ENCODE results near the gene MARCHF6.
"Not testable (repeated sequence)": the region's sequence is repeated elsewhere in the genome, so short reads cannot be mapped to it uniquely, and the experiment has no call there.

Gene MARCHF6

DNA sequence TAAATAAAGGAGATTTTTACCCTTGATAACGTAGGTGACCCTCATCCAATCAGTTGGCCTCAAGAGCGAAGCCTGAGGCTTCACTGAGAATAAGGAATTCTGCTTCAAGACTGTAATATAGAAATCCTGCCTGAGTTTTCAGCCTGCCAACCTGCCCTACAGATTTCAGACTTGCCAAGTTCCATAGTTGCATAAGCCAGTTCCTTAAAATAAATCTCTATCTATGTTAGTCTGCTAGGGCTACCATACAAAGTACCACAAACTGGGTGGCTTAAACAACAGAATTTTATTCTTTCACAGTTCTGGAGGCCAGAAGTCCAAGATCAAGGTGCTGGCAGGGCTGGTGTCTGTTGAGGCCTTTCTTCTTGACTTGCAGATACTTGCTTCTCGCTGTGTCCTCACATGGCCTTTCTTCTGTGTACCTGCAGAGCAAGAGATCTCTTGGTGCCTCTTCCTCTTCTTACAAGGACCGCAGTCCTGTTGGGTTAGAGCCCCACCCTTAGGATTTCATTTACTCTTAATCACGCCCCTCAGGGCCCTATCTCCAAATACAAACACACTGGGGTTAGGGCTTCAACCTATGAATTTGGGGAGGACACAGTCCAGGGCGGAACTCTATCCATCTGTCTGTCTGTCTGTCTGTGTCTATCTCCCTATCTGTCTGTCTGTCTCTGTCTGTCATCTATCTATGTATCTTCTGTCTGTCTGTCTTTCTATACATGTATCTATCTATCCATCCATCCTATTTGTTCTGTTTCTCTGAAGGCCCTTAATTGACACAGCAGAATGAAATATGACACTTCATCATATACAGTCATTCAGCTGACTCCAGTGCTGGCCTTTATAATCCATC, 28.8 kb upstream of the MARCHF6 start:
- DNase-seq: no peak

DNA sequence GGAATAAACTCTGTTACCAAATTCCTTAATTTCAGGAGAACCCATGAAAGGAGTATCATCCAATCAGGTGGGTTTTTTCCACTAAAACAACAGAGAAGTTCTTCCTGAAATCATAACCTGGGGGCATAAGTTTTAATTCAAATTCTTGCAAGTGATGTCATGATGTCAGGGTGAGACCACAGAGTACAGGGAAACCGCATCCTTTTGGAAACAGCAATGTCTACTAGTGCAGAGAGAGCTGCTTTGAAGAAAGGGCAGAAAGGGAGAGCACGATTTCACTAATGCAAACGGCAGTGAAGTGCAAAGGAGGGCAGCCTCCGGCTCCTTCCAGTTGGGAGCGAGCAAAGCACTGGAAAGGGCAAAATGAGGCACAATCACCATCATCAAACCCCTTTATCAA, 25.2 kb upstream of the MARCHF6 start:
- no peak for DNase-seq

DNA sequence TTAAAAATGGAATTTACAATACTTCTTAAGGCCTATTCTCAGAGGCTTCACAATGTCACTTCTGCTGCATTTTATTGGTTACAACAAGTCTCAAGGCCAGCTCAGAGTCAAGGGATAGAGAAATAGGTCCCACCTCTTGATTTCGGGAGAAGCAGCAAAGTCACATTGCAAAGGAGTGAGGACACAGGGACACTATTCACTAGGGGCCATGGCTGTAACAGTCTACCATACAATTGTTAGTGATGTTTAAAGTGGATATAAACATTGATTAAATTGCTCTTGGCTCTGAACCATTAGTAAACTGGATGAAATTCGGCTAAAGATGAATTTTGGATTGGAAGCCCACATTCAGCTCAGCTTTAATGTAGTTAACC, 24.1 kb upstream of the MARCHF6 start:
- DNase-seq: no peak

DNA sequence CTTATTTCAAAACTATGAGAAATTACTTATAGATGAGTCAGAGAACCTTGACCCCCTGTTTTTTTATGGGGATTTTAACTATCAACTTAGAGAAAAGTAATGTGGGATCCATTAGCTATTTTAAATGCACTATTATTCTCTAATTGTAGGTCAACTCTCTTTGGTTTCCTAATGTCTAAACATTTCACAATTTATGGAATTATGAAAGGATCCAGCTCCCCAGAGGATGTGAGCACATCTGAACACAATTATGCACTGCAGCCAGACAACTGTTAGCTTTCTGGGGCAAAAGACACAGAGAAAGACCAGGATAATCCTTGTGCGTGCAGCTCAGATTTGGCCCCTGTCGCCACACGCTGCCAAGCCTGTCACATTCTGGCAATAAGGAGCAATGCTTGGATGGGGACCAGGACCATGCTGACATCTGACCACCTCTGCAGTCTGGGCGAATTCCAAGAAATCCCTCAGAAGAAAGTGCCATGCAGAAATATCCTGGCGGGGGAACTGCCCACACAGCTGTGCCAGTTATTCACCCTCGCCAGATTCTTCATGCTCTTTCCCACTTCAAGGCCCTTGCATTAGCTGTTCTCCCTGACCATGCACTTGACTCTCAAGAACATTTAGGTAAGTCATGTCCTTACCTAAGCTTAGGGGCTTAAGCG, 23.5 kb upstream of the MARCHF6 start:
- DNase-seq: no peak

DNA sequence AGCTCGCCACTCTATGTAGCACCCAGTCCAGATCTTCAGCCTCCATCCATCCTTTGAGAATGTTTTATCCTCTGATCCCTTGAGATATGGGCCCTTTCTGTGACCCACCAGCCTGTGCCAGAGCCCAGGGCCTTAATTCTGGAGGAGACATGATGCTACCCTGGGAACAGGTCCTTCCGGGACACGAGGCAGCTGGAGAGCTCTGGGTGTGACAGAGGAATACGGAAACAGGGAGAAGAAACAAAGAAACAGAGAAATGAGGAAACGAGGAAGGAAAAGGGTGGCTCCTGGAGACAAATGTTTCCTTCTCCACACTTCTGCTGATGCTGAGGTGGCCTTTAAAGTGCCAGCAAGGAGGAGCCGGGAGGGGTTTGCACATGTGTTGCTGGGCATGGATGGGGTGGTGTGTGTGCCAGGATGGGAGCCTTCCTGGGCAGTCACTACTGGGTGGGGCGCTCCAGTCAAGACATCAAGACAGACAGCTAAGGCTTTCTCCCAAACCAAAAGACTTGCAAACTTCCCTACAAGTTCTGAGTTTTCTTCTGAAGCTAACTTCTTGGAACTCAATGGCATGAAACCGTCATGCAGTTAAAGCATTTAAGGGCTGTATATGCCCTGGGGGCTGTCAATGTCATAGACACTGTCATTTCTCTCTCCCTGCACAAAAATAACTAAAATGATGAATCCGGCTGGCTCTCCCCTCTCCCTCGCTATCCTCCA, 22.8 kb upstream of the MARCHF6 start:
- DNase-seq: no peak

DNA sequence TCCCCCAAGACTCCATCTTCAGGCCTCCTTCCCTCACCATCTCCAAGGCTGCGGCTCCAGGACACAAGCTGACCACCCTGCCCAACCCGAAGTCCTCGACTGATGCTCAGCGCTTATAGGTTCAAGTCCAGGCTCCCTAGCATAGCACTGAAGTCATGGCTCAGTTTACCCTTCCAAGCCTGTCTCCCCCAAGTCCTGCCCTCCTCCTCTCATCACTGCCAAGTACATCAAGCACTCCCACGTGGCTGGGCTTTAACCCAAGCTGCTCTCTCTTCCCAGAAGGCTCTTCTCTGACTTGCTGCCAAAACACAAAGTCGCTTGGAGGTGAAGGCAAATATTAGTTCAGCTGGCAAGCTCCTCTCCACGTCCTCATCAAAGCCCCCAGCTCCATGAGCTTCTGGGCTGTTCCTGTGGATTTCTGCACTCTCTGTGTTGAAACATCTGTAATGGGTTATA, 22.1 kb upstream of the MARCHF6 start:
- DNase-seq: peak; percentile 97

DNA sequence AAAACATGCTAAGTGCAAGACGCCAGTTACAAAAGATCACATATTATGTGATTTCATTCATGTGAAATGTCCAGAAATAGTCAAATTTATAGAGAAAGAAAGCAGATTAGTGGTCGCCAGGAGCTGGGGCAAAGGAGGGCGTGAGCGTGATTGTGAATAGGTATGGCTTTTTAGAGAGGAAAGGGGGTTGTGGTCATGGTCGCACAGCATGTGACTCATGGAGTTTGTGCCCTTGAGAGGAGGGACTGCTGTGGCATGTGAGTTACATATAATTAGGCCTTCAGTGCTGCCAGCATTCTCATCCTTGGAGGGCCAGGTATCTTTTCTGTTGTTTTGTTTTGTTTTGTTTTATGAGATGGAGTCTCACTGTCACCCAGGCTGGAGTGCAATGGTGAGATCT, 21.2 kb upstream of the MARCHF6 start:
- DNase-seq: no peak

DNA sequence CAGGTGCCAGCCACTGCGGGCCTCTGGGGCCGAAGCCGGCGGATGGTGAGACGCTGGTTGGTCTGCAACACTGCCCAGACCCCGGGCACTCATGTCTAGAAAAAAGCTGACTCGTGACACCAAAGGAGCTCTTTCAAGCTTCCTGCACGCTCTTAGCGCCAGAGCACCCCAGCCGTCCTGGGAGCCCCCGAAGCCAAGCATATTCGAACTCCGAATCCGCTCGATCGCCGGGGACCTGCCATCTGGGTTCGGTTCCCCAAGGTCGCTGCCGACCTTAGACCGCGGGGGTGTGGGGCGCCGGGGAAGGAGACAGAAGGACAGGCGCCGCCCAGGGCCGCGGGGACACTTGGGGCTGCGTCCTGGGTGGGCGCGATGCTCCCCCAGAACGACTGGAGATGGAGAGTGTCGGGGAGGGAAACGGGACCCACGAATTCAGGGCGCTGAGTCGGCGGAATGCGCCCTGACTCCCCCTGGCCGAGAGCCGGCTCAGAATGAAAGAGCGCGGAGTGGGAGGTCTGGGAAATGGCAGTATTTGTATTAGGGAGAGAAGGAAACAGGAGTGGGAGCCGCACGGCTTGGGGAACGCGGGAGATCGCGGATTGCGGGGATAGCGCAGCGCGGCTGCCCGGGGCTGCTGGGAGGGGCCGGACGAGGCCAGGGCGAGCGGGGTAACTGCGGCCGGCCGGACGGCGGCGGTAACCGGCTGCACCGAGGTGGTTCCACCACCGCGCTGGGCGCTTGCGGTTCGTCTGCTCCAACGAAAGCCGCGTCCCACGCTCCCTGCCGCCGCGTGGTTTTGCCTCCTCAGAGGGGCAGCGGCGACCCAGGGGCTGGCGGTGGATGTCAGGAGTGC, 20.1 kb upstream of the MARCHF6 start:
- DNase-seq: no peak

DNA sequence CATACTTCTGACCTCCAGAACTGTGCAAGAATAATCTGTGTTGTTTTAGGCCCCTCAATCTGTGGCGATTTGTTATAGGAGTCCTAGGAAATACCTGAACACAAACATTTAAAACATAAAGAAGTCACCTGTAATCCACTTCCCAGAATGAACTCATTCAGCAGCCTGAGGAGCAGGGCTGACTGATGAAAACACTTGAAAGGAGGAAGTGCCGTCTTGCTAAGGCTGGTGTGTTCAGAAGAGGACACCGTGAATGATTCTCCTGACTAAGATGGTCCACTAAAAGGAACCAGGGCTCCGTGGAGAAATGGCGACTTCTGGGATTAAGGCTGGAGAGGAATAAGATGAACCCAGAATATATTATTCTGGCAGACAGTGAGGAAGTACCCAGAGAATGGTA, 18.7 kb upstream of the MARCHF6 start:
- DNase-seq: no peak

DNA sequence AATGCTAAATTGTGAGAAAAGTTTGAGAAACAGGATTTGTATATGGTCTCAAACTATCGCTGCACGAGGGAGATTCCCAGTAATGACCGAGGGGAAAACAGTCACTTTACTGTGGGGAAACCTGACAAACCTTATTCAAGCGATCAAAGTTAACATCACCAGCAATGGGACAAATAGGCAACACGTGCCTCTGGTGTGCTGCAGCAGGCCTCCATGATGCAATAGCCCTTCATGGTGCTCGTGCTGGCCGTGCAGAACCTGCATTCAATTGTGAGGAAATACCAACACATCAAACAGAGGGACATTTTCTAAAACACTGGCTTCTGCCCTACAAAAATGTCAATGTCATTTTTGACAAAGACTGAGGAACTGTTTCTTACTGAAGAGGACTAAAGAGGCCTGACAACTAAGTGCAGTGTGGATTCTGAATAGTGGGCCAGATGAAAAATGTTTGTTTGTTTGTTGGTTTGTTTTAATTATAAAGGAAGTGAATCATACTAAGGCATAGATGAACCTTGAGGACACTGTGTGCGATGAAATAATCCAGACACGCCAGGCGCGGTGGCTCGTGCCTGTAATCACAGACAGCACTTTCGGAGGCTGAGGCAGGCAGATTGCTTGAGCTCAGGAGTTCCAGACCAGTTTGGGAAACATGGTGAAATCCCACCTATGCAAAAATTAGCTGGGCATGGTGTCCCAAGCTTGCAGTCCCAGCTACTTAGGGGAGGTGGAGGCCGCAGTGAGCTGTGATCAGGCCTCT, 17.6 kb upstream of the MARCHF6 start:
- no peak for DNase-seq

DNA sequence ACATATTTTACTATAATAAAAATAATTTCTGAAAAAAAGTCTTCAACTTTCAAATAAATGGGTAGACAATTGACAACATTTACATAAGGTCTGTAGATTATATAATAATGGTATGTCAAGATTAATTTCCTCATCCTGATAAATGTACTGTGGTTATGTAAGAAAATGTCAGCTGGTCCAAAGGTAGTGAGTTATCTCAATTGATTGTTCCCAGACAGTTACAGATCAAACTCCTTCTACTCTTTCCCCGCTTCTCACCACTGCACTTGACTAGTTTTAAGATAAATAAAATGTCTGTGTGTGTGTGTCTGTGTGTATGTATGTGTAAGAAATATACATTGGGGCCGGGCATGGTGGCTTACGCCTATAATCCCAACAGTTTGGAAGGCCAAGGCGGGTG, 16.4 kb upstream of the MARCHF6 start:
- DNase-seq: no peak

DNA sequence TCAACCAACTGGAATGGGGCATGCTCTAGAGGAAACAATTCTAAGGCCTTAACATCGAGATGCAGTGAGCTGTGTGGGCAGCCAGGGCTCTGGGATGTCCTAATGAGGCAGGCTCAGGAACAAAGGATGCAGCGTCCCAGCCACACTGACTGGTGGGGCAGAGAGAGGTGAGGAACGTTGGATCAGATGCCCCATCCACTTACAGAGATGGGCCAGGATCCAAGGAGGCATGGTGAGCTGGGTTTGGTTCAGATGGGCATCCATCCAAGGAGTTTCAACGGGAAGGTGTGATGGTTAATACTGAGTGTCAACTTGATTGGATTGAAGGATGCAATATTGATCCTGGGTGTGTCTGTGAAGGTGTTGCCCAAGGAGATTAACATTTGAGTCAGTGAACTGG, 15.5 kb upstream of the MARCHF6 start:
- DNase-seq: no peak

DNA sequence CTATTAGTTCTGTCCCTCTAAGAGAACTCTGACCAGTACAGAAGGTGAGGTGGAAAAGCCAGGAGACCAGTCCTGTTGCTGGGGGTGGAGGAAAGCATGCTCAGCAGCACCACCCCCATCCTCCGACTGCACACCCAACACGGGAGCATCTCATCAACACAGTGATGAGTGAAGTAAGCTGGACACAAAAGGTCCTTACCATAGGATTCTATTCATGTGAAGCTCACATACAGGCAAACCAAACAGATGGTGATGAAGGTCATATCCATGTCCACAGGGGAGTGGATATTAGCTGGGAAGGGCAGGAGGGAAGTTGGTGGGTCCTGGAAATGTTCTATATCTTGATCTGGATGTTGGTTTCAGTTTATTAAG, 14.8 kb upstream of the MARCHF6 start:
- DNase-seq: peak; percentile 53

DNA sequence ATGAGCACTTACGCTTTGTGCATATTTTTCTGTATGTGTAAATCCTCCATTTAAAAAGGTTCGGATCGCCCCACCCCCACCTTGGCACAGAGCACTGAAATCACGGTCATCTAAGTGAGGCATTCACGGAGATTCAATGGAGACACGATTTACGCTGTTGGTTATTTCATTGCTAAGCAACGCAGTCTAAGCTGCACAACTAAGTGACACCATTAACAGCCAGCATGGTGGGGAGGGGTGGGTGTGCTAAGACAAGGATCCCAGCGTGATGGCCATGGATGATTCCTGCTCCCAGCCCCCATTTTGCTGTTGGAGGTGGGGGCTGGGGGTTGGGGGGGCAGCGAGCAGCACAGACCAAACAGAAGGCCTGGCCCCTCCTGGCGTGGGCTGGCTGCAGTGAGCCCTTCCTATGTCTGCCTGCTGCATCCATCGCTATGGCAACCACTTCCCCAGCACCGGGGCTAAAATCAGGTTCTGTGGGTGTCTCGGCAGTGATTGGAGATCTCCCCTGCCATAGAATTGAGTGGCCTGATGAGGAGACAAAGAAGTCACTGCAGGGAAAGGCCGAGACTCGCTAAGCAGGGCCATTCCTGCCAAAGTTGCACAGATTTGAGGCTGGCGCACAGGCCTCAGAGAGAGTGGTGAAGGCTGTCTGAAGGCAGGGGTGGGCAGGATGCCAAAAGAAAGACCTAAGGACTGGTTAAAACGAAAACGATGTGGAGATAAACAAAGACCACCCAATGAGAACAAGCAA, 14.3 kb upstream of the MARCHF6 start:
- DNase-seq: peak; percentile 92

DNA sequence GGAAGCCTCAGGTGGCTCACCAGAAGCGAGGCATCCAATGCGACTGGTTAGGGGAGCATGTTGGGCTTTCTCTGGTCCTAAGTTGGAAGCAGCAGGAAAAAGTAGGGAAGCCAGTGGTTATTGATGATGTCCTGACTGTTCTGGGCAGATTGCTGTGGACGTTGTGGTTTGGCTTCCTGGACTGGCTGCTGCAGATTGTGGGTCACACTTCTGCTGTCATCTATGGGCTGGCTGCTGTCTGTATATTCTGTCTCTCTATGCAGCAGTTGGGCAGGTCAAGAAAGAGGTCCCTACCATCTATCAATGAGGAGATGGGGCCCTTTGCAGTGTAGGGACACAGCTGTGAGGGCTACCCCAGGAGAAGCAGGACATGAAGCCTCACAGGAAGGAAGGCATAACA, 13.5 kb upstream of the MARCHF6 start:
- DNase-seq: no peak

DNA sequence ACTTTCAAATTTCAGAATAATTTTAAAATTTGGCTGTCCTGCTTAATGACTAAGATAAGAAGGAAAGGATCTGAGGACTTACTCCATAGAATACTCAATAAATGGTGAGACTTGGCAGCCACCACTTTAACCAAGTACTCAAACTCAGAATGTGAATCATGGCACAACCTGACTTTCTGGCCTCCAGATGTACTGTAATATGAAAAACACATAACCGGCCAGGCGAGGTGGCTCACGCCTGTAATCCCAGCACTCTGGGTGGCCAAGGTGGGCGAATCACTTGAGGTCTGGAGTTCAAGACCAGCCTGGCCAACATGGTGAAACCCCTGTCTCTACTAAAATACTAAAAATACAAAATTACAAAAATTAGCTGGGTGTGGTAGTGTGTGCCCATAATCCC, 10.0 kb upstream of the MARCHF6 start:
- no peak for DNase-seq

DNA sequence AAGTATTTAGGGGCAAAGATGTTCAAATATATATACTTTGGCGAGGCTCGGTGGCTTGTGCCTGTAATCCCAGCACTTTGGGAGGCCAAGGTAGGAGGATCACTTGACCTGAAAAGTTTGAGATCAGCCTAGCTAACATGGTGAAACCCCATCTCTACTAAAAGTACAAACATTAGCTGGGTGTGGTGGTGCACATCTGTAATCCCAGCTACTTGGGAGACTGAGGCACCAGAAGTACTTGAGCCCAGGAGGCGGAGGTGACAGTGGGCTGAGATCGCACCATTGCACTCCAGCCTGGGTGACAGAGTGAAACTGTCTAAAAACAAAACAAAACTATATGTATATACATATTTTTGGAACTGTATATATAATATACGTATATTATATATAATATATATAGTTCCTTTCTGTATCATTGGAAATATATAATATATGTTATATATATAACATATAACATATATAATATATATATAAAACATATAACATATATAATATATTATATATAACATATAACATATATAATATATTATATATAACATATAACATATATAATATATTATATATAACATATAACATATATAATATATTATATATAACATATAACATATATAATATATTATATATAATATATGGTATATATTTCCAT, 8.9 kb upstream of the MARCHF6 start:
- not testable (repeated sequence) for DNase-seq

DNA sequence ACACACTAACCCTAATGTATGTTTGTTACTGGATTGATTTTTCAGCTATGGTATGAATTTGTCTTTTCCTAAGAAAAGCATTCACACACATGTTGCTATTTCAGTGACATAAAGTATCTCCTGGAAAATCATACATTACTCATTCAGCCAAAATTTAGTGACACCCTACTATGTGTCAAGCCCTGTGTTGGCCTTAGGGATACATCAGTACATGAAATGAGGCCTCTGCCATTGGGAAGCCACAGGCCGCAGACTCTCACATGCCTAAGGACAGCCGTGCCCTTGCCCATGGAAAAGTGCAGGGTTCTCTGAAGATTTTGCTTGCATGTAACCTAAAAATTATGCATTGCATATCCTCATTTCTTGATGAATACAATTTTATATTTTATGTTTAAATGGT, 5.2 kb upstream of the MARCHF6 start:
- no peak for DNase-seq

DNA sequence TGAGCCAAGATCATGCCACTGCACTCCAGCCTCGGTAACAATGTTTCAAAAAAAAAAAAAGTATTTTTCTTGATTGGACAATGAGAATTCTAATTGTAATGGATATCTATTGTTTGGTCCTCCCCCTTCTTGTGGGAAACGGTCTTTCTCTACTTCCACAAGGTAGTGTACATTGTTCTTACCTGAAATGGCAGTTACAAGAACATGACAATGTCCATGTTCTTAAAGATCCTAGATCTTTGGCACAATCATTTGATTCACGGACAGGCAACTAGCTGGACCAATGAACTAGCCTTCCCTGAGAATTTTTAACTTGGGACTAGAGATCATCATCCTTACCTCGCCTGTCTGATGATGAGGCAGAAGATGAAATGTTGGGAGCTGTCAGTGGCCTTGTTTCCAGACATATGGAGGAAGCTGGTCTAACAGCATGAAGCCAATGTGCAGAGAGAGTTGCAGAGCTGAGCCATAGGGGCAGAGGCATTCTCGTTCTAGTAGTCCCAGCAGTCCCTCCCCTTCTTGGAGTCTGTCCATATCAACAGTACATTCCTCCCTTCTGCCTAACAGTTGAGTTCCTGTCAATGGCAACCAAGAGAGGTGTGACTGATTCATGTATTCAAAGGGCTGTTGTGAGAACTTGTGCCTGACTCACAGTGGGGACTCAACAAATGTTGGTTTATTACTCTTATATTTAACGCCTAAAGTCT, 2.1 kb upstream of the MARCHF6 start:
- DNase-seq: no peak

DNA sequence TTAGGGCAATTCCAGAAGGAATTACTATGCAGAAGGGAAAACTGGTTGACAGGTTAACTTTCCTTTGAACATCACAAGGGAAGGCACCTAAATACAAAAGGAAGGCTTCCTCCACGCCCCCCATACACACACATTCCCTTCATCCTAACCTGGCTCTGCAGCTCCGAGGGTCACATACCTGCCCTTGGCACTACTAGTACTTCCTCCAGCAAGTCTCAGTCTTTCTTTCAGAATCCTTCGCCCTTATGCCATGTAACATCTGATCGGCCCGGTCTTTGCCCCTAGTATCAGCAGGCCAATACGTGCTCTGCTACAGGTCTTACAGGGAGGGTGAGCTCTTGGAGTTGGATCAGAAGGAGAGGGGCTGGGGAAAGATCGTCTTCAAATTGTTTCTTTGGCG, 1.6 kb upstream of the MARCHF6 start:
- DNase-seq: no peak

Measured in NCI-H774 (cell line).